ENCODE measurements around the gene CTSH.
"Not testable (repeated sequence)": the region's sequence is repeated elsewhere in the genome, so short reads cannot be mapped to it uniquely, and the experiment has no call there.

Gene CTSH

DNA sequence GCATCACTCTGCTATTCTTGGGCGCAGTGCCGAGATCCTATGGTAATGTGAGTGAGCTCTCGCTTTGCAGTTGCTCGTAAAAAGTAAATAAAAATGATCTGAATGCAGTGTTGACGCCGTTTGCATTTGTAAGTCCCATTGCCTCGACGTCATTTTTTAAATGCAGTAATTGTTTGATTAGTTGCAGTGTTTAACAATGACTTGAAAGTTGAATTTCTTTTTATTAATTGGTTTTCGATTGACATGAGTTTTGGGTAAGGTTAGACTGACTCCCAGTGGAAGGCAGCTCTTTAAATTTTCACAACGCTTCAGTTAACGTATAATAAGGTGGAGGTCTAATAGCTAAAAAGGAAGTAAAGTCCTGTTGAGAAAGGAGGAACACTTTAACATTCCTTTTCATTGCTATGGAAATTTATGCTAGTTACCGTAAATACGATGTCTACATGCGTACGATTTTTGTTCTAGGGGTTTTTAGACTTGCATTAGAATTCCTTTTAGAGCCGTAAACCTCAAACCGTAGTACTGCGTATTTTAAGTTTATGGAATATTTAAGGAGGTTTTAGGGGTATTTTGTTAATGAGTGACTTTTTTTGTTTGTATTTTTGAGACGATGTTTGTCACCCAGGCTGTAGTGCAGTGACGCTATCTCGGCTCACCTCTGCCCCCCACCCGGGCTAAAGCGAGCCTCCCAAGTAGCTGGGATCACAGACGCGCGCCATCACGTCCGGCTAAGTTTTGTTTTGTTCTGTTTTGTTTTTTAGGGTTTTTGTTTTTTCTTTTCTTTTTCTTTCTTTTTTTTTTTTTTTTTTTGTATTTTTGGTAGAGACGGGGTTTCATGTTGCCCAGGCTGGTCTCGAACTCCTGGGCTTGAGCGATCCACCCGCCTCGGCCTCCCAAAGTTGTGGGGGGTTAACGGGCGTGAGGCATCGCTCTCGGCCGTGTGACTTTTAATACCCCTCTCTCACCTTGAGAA lies 70.8 kb downstream of the CTSH start:
- TF ChIP-seq, protein P1, sequence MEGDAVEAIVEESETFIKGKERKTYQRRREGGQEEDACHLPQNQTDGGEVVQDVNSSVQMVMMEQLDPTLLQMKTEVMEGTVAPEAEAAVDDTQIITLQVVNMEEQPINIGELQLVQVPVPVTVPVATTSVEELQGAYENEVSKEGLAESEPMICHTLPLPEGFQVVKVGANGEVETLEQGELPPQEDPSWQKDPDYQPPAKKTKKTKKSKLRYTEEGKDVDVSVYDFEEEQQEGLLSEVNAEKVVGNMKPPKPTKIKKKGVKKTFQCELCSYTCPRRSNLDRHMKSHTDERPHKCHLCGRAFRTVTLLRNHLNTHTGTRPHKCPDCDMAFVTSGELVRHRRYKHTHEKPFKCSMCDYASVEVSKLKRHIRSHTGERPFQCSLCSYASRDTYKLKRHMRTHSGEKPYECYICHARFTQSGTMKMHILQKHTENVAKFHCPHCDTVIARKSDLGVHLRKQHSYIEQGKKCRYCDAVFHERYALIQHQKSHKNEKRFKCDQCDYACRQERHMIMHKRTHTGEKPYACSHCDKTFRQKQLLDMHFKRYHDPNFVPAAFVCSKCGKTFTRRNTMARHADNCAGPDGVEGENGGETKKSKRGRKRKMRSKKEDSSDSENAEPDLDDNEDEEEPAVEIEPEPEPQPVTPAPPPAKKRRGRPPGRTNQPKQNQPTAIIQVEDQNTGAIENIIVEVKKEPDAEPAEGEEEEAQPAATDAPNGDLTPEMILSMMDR (IDR thresholded peaks at IDR 0.05; ENCODE audit: low read depth, low read length, missing control alignments): no peak
- no peak for DNase-seq (ENCODE audit: extremely low read depth, low read depth)
- peak overlapping the region; percentile 95 for H3K4me3 ChIP-seq (replicated peaks; ENCODE audit: low read depth, low read length)

DNA sequence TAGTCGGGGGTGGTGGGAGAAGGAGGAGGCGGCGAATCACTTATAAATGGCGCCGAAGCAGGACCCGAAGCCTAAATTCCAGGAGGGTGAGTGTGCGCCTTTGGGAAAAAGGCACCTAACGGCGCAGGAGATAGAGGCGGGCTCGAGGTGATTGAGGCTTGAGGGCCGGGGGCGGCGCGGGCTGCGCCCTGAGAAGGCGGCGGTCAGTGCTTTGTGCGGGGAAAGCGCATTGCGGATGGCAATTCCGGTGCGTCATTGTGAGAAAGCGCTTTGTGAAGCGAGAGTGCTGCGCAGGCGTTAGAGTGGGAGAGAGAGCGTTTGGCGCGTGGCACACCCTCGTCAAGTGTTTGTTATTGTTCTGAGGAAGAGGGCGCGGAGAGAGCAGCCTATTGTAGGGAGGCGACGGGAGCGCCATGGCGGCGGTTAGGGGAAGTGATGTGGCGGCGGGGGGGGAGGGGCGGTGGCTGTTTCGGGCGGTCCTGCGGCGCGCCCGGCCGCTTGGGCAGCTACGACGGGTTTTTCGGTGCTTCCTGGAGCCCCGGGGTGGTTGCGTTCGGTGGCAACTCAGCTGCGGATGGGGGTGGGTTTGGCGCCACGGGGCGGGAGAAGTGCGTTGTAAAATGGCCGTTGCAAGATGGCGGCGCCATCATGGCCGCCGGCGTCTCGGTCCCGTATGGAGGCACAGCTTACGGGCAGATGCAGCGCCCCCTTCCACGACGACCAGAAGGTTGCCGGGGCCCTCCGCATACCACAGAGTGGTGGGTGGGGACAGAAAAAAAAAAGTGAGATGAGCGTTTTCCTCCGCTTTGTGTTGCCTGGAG lies 71.7 kb downstream of the CTSH start:
- TF ChIP-seq, protein P1 (IDR thresholded peaks at IDR 0.05; ENCODE audit: low read depth, low read length, missing control alignments): peak; percentile 51
- peak overlapping the region; percentile 95 for H3K4me3 ChIP-seq (replicated peaks; ENCODE audit: low read depth, low read length)
- DNase-seq (ENCODE audit: extremely low read depth, low read depth): peak; percentile 81

DNA sequence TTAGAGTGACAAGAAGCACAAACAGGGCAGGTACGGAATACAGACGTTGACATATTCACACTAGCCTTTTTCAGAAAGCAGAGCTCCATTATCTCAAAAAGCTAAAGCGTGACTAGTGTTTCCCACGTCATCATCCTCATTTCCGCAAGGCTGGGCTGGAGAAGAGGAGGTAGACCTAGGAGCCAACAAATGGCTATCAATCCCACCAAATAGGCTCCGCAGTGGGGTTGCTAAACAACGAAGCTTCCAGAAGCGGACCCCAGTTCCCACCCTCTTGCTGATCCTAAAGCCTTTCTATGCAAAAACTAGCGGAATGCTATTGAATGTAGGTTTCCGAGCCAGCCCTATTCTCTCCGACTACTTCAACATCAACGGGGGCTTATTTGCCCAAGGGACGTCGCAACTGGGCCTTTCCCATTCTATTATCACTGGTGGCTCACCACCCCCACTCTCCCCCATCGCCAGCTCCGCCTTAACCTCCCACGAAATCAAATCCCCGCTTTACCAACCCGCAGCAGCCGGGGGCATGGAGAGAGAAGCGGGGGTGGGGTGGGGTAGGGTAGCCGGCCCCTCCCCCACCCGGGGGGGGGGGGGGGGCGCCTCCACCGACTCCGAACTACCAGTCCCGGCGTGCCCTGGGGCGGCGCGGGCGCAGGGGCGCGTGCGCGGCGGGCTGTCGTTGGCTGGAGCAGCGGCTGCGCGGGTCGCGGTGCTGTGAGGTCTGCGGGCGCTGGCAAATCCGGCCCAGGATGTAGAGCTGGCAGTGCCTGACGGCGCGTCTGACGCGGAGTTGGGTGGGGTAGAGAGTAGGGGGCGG lies 72.5 kb downstream of the CTSH start, which contains the start of gene MORF4L1:
Gene MORF4L1 (plus strand): TSS at position 736 of the 817 bp plus-strand sequence. CDS start 128 bp downstream, outside the sequence.
- peak within 1 kb of the TSS; percentile 95 for H3K4me3 ChIP-seq (replicated peaks; ENCODE audit: low read depth, low read length)
- TF ChIP-seq, protein P1 (IDR thresholded peaks at IDR 0.05; ENCODE audit: low read depth, low read length, missing control alignments): no peak
- DNase-seq (ENCODE audit: extremely low read depth, low read depth): peak; percentile 66

DNA sequence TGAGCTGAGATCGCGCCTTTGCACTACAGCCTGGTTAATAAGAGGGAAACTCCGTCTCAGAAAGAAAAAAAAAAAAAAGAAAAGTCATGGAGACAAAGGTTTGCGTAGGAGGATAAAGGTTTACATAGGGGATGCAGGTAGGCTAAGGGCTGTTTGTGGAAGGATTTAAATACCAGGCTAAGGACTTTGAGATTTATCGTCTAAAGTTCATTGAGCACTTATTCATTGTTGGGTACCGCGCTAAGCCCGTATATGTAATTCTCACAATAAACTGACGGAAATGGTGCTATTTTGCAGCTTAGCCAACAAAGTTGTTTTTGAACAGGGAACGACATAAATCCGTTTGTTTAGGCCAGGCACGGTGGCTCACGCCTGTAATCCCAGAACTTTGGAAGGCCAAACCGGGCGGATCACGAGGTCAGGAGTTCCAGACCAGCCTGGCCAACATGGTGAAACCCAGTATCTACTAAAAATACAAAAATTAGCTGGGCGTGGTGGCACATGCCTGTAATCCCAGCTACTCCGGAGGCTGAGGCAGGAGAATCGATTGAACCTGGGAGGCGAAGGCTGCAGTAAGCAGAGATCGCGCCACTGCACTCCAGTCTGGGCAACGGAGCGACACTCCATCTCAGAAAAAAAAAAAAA lies 73.2 kb downstream of the CTSH start:
- DNase-seq (ENCODE audit: extremely low read depth, low read depth); H3K4me3 ChIP-seq (replicated peaks; ENCODE audit: low read depth, low read length): not testable (repeated sequence)

Data from HFF-Myc (cell line).